Cardiac fibroblast (primary cell): Measurements from ENCODE around the gene TSPAN15.
A peak's percentile ranks its signal among the peaks of the same experiment; 100 is the strongest.

Experiments used
- DNase-seq, 2 donors: peaks; one replicate each; pipeline versions ENCODE4 v3.0.0 to v3.0.0-alpha.2; 2010; ENCODE audit warnings: low read depth in 2 of 2
- H3K4me3 ChIP-seq, 2 donors: replicated peaks in 1 of 2; 1 replicate in 1 of 2; 2 replicates in 1 of 2; pipeline ENCODE4 v1.5.1; 2011; ENCODE audit warnings: low read depth in 2 of 2, low read length in 2 of 2, mild to moderate bottlenecking in 2 of 2, moderate library complexity in 1 of 2
- TF ChIP-seq, protein P1 (sequence below): IDR thresholded peaks from one replicate; pipeline ENCODE4 v1.5.1; 2011; ENCODE audit warnings: low read depth, mild to moderate bottlenecking, low read length, inconsistent platforms

The TSPAN15 gene

DNA sequence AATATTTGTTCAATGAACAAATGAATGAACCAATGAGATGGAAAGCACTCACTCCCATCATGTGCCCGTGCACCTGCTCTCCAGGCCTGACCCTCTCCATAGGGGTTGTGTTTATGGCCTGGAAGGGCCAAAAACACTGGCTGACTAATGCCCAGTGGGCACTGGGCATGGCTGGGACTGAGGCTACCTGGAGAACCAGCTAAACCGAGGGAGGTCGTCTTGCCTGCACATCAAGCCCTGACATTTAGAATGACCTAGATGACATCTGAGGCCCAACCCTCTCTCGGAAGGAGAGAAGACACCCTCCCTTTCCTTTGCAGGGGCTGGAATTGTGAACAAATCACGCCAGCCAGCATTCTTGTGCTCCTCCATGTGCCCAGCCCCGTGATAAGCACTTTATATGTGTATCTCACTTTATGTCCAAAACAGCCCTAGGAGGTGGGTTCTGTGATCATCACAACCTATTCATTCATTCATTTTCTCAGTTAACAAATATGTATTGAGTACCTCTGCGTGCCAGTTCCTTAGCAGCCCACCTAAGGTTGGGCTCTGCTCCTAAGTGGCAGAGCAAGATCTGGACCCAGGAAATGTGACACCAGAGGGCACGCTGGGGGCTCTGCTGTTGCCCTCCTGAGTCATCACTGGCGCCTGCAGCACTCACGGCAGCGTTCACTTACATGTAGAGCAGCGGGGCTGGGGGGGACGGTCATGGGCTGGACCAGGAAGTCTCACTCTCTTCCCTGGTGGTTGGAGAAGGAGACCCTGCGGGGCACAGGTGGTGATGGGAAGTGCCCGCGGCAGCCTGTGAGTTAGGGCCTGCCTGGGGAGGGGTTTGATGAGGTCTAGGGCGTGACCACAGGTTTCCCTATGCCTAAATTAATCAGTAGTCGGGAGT, 52.0 kb downstream of the TSPAN15 start:
- no peak for DNase-seq
- no peak overlapping the region for H3K4me3 ChIP-seq
- TF ChIP-seq, protein P1, sequence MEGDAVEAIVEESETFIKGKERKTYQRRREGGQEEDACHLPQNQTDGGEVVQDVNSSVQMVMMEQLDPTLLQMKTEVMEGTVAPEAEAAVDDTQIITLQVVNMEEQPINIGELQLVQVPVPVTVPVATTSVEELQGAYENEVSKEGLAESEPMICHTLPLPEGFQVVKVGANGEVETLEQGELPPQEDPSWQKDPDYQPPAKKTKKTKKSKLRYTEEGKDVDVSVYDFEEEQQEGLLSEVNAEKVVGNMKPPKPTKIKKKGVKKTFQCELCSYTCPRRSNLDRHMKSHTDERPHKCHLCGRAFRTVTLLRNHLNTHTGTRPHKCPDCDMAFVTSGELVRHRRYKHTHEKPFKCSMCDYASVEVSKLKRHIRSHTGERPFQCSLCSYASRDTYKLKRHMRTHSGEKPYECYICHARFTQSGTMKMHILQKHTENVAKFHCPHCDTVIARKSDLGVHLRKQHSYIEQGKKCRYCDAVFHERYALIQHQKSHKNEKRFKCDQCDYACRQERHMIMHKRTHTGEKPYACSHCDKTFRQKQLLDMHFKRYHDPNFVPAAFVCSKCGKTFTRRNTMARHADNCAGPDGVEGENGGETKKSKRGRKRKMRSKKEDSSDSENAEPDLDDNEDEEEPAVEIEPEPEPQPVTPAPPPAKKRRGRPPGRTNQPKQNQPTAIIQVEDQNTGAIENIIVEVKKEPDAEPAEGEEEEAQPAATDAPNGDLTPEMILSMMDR = no peak

DNA sequence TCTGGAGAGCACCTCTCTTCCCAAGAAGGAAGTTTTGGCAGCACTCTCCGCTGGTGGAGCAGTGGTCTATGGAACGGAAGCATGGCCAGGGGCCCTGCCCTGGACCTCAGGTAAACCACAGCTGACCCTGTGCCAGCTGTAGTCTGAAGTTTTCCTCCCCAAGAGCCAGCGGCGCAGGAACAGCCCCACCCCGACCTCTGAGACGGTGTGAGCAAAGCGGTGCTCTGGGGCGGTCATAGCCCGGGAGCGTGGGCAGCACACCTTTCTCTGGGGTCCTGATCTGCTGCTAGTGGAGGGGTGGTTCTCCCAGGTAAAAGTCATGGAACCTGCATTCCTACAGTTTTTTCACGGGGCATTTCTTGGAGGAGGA, 52.6 kb downstream of the TSPAN15 start:
- no peak for DNase-seq
- TF ChIP-seq, protein P1 = no peak
- H3K4me3 ChIP-seq = no peak overlapping the region

- H3K4me3 ChIP-seq = no peak overlapping the region
- DNase-seq = no peak
Observed at GRCh38 chr10:69504576-69505250, 53.4 kb downstream of the TSPAN15 start.

DNA sequence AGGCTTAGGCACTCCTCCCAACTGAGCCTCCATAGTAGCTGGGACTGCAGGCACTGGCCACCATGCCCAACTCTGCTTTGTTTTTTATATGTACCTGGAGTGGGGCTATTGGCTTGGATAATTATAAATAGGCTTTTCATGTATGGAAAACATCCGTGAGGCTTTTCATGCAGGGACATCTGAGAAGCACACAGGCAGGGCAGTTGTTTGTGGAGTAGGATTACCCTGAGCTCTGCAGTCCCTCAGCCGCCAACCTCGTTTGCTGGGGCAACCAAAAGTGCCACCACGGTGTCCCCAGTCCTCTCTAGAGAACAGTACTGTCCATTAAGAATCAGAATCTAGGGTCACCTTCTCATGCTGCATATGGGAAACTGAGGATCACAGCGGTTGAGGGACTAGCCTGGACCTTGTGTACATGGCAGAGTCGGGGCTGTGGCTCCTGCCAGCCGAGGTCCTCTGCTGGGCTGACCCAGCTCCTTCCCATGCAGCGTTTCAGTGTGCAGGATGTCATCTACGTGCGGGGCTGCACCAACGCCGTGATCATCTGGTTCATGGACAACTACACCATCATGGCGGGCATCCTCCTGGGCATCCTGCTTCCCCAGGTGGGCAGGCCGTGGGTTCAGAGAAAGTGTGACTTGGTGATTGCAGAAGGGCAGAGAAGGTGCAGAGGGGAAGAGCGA, 54.5 kb downstream of the TSPAN15 start:
- H3K4me3 ChIP-seq = no peak overlapping the region
- no peak for DNase-seq
- TF ChIP-seq, protein P1 = no peak

More at GRCh38 chr10:69504576-69505250, 53.4 kb downstream of the TSPAN15 start:
- TF ChIP-seq, protein P1 = no peak

GRCh38 chr10:69506487-69506833, 55.2 kb downstream of the TSPAN15 start:
- DNase-seq = no peak
- TF ChIP-seq, protein P1 = no peak
- no peak overlapping the region for H3K4me3 ChIP-seq

DNA sequence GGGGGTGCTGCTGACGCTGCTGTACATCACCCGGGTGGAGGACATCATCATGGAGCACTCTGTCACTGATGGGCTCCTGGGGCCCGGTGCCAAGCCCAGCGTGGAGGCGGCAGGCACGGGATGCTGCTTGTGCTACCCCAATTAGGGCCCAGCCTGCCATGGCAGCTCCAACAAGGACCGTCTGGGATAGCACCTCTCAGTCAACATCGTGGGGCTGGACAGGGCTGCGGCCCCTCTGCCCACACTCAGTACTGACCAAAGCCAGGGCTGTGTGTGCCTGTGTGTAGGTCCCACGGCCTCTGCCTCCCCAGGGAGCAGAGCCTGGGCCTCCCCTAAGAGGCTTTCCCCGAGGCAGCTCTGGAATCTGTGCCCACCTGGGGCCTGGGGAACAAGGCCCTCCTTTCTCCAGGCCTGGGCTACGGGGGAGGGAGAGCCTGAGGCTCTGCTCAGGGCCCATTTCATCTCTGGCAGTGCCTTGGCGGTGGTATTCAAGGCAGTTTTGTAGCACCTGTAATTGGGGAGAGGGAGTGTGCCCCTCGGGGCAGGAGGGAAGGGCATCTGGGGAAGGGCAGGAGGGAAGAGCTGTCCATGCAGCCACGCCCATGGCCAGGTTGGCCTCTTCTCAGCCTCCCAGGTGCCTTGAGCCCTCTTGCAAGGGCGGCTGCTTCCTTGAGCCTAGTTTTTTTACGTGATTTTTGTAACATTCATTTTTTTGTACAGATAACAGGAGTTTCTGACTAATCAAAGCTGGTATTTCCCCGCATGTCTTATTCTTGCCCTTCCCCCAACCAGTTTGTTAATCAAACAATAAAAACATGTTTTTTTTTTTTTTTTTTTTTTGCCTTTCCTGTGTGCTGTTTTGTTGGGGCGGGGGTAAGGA, 55.8 kb downstream of the TSPAN15 start:
- DNase-seq = peak in 1 of 2 donors; percentile 4
- H3K4me3 ChIP-seq = no peak overlapping the region
- TF ChIP-seq, protein P1 = no peak
